ENCODE data around the gene DPP6.

GRCh38 chr7:154931906-154932305, 879.7 kb downstream of the DPP6 start:
- TF ChIP-seq CTCF (IDR thresholded peaks at IDR 0.05) = no peak
- TF ChIP-seq EP300 (IDR thresholded peaks at IDR 0.05) = no peak
- no peak for TF ChIP-seq JUNB (IDR thresholded peaks at IDR 0.05)
- TF ChIP-seq MYC (IDR thresholded peaks at IDR 0.05; ENCODE audit: borderline replicate concordance, low read length) = no peak
- no peak for TF ChIP-seq POLR2A (IDR thresholded peaks at IDR 0.05; ENCODE audit: low read length)
- no peak for TF ChIP-seq USF2 (IDR thresholded peaks at IDR 0.05)
- no peak for TF ChIP-seq CBX2 (IDR thresholded peaks at IDR 0.05; ENCODE audit: borderline replicate concordance, low read depth)
- TF ChIP-seq MAX (IDR thresholded peaks at IDR 0.05) = no peak
- TF ChIP-seq CEBPB (IDR thresholded peaks at IDR 0.05) = no peak
